Activated naive CD4-positive, alpha-beta T cell treated with anti-CD3 and anti-CD28 coated beads, Interleukin-2, amount 50 U/mL, for 16 hours (primary cell): ENCODE results near the gene CCDC124.

Experiments
- DNase-seq: peaks from one replicate; pipeline ENCODE4 v3.0.0-alpha.2; 2020

Gene CCDC124

DNA sequence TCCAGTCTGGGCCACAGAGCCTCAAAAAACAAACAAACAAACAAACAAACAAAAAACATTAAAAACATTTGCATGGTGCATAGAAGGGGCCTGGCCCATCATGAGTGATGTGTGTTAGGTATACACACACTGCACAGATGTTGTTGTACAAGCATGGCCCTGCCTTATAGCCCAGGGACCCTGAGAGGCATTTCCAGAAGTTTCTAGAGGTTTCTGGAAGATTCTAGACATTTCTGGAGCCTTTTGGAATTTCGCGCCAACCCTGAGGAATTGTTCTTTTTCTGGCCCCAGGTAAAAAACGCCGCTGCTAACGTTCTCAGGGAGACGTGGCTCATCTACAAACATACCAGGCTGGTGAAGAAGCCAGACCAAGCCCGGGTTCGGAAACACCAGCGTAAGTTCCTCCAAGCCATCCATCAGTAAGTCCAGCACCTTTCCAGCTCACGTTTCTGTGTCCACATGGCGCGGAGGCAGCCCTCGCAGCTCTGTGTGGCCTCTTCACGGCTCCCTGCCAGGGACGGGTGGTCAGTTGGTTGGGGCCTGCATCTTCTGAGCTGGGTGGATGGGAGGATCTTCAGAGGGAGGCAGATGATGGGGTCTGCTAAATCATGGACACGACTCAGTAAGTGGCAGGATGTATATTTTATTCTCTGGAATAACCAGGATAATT lies 56.7 kb downstream of the CCDC124 start:
- no peak for DNase-seq

DNA sequence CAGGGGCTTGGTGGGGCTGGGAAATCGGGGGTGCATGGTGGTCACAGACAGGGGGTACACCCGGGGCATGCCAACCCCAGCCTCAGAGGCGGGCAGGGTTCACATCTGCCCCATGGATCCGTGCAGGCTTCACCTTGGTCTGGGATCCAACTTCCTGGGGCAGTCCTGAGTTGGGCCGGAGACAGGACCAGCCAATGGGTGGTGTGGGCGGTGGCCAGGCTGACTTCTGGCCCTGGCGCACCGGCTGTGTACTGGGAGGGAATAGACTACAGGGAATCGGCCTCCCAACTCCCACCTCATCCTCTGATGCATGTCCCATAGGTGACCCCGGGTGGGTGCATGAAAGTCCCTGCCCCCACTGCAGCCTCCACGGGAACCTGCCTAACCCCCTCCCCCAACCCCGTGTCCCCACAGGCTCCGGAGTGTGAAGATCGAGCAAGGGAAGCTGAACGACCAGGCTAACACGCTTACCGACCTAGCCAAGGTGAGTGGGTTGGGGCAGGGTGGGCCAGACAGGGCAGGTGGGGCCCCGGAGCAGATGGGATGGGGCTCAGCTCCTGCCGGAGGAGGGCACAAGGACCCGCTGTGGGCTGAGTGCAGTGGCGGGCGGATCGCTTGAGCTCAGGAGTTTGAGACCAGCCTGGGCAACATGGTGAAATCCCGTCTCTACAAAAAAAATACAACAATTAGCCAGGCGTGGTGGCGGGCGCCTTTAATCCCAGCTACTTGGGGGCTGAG lies 60.4 kb downstream of the CCDC124 start:
- no peak for DNase-seq
